Liver (tissue), 9 donors: ENCODE measurements around the gene FBXO3. TPM values are rescaled to one million over a fixed set of nuclear protein-coding genes. Genes with fewer than 3 reads are reported as not detected.

Experiments
- DNase-seq: peaks from one replicate; pipeline ENCODE4 v3.0.0-alpha.2; 2017; ENCODE audit warnings: low spot score
- H3K27ac ChIP-seq, 2 donors: one replicate each; pipeline ENCODE4 v1.7.0; 2013; ENCODE audit warnings: inconsistent platforms in 2 of 2, low read length in 2 of 2, control low read depth in 1 of 2, low read depth in 1 of 2, mild to moderate bottlenecking in 1 of 2
- H3K27me3 ChIP-seq, 4 donors: one replicate each; pipeline versions ENCODE4 v1.6.1 to v1.7.0; 2013; ENCODE audit warnings: low read length in 3 of 4, inconsistent platforms in 1 of 4, mild to moderate bottlenecking in 1 of 4, moderate library complexity in 1 of 4; ENCODE audit not compliant: control insufficient read depth in 4 of 4, insufficient read depth in 4 of 4
- H3K36me3 ChIP-seq, 4 donors: one replicate each; pipeline versions ENCODE4 v1.6.1 to v1.7.0; 2013; ENCODE audit warnings: low read length in 3 of 4, mild to moderate bottlenecking in 3 of 4, low read depth in 1 of 4, moderate library complexity in 1 of 4; ENCODE audit not compliant: control insufficient read depth in 4 of 4, insufficient read depth in 3 of 4
- H3K4me1 ChIP-seq, 4 donors: one replicate each; pipeline versions ENCODE4 v1.6.1 to v1.7.0; 2013; ENCODE audit warnings: low read length in 3 of 4, mild to moderate bottlenecking in 3 of 4, moderate library complexity in 1 of 4; ENCODE audit not compliant: control insufficient read depth in 4 of 4, insufficient read depth in 4 of 4
- H3K4me3 ChIP-seq, 3 donors: one replicate each; pipeline versions ENCODE4 v1.6.1 to v1.7.0; 2013; ENCODE audit warnings: low read length in 3 of 3, control low read depth in 1 of 3, low read depth in 1 of 3, mild to moderate bottlenecking in 1 of 3
- H3K9ac ChIP-seq, 2 donors: one replicate each; pipeline ENCODE4 v1.7.0; 2013; ENCODE audit warnings: low read length in 2 of 2, mild to moderate bottlenecking in 2 of 2, moderate library complexity in 2 of 2, control low read depth in 1 of 2, low read depth in 1 of 2
- H3K9me3 ChIP-seq, 4 donors: one replicate each; pipeline versions ENCODE4 v1.6.1 to v1.7.0; 2013; ENCODE audit warnings: low read length in 3 of 4; ENCODE audit not compliant: control insufficient read depth in 4 of 4
- EGR1 ChIP-seq, 2 donors: IDR thresholded peaks; 2 replicates each; pipeline ENCODE4 v1.6.1; 2016 to 2018; ENCODE audit warnings: antibody characterized with exemption in 2 of 2, low read depth in 2 of 2
- FOXA1 ChIP-seq: IDR thresholded peaks from 2 replicates; pipeline ENCODE4 v1.6.1; 2016; ENCODE audit warnings: antibody characterized with exemption
- FOXA2 ChIP-seq: IDR thresholded peaks from 2 replicates; pipeline ENCODE4 v1.6.1; 2016; ENCODE audit warnings: antibody characterized with exemption
- GABPA ChIP-seq, 2 donors: IDR thresholded peaks in 1 of 2; conservative IDR thresholded peaks in 1 of 2; 2 replicates each; pipeline ENCODE4 v1.6.1; 2016; ENCODE audit warnings: antibody characterized with exemption in 2 of 2, mild to moderate bottlenecking in 1 of 2, moderate library complexity in 1 of 2
- HNF4A ChIP-seq, 2 donors: conservative IDR thresholded peaks; 2 replicates each; pipeline ENCODE4 v1.6.1; 2016; ENCODE audit warnings: antibody characterized with exemption in 2 of 2, mild to moderate bottlenecking in 2 of 2
- HNF4G ChIP-seq: IDR thresholded peaks from 2 replicates; pipeline ENCODE4 v1.6.1; 2016; ENCODE audit warnings: antibody characterized with exemption
- JUND ChIP-seq, 2 donors: IDR thresholded peaks; 2 replicates each; pipeline ENCODE4 v1.6.1; 2016; ENCODE audit warnings: antibody characterized with exemption in 2 of 2
- NR2F2 ChIP-seq: IDR thresholded peaks from 2 replicates; pipeline ENCODE4 v1.6.1; 2016; ENCODE audit warnings: antibody characterized with exemption
- RAD21 ChIP-seq, 2 donors: IDR thresholded peaks; 2 replicates each; pipeline ENCODE4 v1.6.1; 2016; ENCODE audit warnings: antibody characterized with exemption in 2 of 2, mild to moderate bottlenecking in 2 of 2
- RXRA ChIP-seq, 2 donors: IDR thresholded peaks; 2 replicates each; pipeline ENCODE4 v1.6.1; 2017 to 2018; ENCODE audit warnings: antibody characterized with exemption in 2 of 2, mild to moderate bottlenecking in 1 of 2
- SP1 ChIP-seq: IDR thresholded peaks from 2 replicates; pipeline ENCODE4 v1.6.1; 2018; ENCODE audit warnings: antibody characterized with exemption, mild to moderate bottlenecking
- TAF1 ChIP-seq: conservative IDR thresholded peaks from 2 replicates; pipeline ENCODE4 v1.6.1; 2016; ENCODE audit warnings: antibody characterized with exemption, mild to moderate bottlenecking
- YY1 ChIP-seq: IDR thresholded peaks from 2 replicates; pipeline ENCODE4 v1.6.1; 2016; ENCODE audit warnings: antibody characterized with exemption, mild to moderate bottlenecking
- ZBTB33 ChIP-seq: IDR thresholded peaks from 2 replicates; pipeline ENCODE4 v1.6.1; 2016; ENCODE audit warnings: antibody characterized with exemption
- WGBS: extraction: QIAGEN DNeasy Blood & Tissue Kit; methylation state at CpG from one replicate; pipeline ENCODE4 v1.1.7; 2013; 5-methylcytosine and 5-hydroxymethylcytosine counted together
- polyA plus RNA-seq, 2 donors: library from polyadenylated mRNA; stranded (reverse) in 1 of 2; unstranded in 1 of 2; fragments of 200-250 nt in 1 of 2; fragments of >200 nt in 1 of 2; fragmentation: Nextera tagmentation in 1 of 2; extraction: Ambion mirVana in 1 of 2; gene quantifications; one replicate each; pipeline versions ENCODE4 v1.2.1 to v1.2.3, GENCODE V29; 2013 to 2015
- total RNA-seq, 2 donors: library from RNA; depleted of rRNA; stranded (reverse); fragments of >200 nt; gene quantifications; one replicate each; pipeline ENCODE4 v1.2.3, GENCODE V29; 2014
- TF ChIP-seq, protein P1 (sequence below): fragments of 150-350 bp; IDR thresholded peaks from 2 replicates; pipeline ENCODE4 v1.5.1; 2017; ENCODE audit warnings: improper control_type of control experiment, low read depth, low read length; ENCODE audit not compliant: missing input control
- TF ChIP-seq, protein P2 (sequence below): IDR thresholded peaks from 2 replicates; pipeline ENCODE4 v1.6.1; 2016; ENCODE audit warnings: antibody characterized with exemption
- TF ChIP-seq, protein P3 (sequence below): IDR thresholded peaks from 2 replicates; pipeline ENCODE4 v1.6.1; 2016; ENCODE audit warnings: antibody characterized with exemption
- donor health status: healthy.
- donor health status: healthy.
- donor health status: healthy.
- donor health status: healthy.
- donor health status: healthy.

FBXO3 gene
- total and polyA plus RNA-seq, 4 donors, result 12.2 to 36.4 (median 18.8) TPM

DNA sequence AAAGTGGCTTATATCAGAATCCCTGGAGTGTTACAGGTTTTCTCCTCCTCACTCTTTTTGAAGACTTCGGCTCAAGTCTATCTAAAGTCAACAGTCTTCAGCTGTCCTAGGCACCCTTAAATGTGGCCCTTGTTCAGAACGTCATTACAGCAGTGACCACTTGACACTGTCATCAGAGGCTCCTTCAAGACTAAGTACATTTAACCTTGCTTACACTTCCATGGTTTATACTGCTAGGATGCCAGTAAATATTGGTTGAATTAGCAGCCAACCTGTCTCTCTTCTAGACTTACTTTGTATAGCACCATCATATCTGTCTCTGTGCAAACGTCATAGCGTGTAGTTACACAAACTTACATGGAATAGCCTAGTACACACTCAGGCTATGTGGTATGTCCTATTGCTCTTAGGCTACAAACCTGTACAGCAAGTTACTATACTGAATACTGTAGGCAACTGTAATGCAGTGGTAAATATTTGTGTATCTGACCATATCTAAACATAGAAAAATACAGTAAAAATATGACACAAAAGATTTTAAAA, 60.4 kb downstream of the FBXO3 start (continued):
- TF ChIP-seq, protein P1, sequence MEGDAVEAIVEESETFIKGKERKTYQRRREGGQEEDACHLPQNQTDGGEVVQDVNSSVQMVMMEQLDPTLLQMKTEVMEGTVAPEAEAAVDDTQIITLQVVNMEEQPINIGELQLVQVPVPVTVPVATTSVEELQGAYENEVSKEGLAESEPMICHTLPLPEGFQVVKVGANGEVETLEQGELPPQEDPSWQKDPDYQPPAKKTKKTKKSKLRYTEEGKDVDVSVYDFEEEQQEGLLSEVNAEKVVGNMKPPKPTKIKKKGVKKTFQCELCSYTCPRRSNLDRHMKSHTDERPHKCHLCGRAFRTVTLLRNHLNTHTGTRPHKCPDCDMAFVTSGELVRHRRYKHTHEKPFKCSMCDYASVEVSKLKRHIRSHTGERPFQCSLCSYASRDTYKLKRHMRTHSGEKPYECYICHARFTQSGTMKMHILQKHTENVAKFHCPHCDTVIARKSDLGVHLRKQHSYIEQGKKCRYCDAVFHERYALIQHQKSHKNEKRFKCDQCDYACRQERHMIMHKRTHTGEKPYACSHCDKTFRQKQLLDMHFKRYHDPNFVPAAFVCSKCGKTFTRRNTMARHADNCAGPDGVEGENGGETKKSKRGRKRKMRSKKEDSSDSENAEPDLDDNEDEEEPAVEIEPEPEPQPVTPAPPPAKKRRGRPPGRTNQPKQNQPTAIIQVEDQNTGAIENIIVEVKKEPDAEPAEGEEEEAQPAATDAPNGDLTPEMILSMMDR, result no peak
- TF ChIP-seq YY1, result no peak
- no peak for TF ChIP-seq ZBTB33

GRCh38 chr11:33713151-33713855, 61.0 kb downstream of the FBXO3 start:
- TF ChIP-seq, protein P1, result no peak
- TF ChIP-seq JUND (IDR thresholded peaks at IDR 0.05) (peak in 1 of 2 donors; percentile 22), YY1 (peak; percentile 18), HNF4A (conservative IDR thresholded peaks at IDR 0.05) (peak; percentile 31 to 73)
- no peak for DNase-seq
- Histone ChIP-seq H3K4me3 (no peak overlapping the region), H3K36me3 (peaks cover 9 to 35% (median 32%) of the 10 kb centered on the region in 4 donors), H3K4me1 (peaks cover 4 to 11% (median 5%) of the 10 kb centered on the region in 4 donors), H3K9me3 (no peaks in the 10 kb centered on the region), H3K9ac (no peak overlapping the region), H3K27me3 (no peaks in the 10 kb centered on the region), H3K27ac (peak overlapping the region in 1 of 2 donors; percentile 19)
- 46% methylated on average over 5 of the region's 5 CpGs for WGBS

DNA sequence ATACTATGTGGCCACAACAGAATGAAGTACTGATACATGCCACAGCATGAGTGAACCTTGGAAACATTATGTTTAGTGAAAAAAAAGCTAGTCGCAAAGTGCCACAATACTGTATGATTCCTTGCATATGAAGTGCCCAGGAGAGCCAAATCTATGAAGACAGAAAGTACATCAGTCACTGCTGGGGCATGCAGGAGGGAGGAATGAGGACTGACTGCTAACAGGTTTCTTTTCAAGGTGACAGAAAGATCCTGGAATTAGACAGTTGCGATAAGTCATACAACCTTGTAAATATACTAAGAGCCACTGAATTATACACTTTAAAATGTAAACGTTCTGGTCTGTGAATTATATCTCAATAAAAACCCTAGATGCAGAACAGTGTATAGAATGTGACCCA, 61.9 kb downstream of the FBXO3 start:
- peaks cover 5 to 11% (median 5%) of the 10 kb centered on the region in 4 donors for H3K4me1 ChIP-seq
- no peaks in the 10 kb centered on the region for H3K27me3 ChIP-seq
- H3K36me3 ChIP-seq, result peaks cover 9 to 35% (median 31%) of the 10 kb centered on the region in 4 donors
- DNase-seq, result no peak
- H3K9ac ChIP-seq, result no peak overlapping the region
- no peak overlapping the region for H3K27ac ChIP-seq
- H3K4me3 ChIP-seq, result no peak overlapping the region
- H3K9me3 ChIP-seq, result no peaks in the 10 kb centered on the region
- TF ChIP-seq YY1, result no peak
- TF ChIP-seq TAF1, result no peak
- no peak for TF ChIP-seq SP1
- no peak for TF ChIP-seq NR2F2
- no peak for TF ChIP-seq GABPA (IDR thresholded peaks at IDR 0.05 in 1 of 2, conservative IDR thresholded peaks at IDR 0.05 in 1 of 2)
- TF ChIP-seq, protein P2, sequence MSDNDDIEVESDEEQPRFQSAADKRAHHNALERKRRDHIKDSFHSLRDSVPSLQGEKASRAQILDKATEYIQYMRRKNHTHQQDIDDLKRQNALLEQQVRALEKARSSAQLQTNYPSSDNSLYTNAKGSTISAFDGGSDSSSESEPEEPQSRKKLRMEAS, result no peak
- no peak for TF ChIP-seq ZBTB33
- TF ChIP-seq, protein P1, result no peak
- TF ChIP-seq EGR1 (IDR thresholded peaks at IDR 0.05; ENCODE audit: low read depth in 2 of 2), result no peak
- no peak for TF ChIP-seq RXRA (IDR thresholded peaks at IDR 0.05)
- TF ChIP-seq HNF4A (conservative IDR thresholded peaks at IDR 0.05), result no peak
- TF ChIP-seq FOXA2, result no peak
- no peak for TF ChIP-seq HNF4G
- no peak for TF ChIP-seq JUND (IDR thresholded peaks at IDR 0.05)
- TF ChIP-seq RAD21 (IDR thresholded peaks at IDR 0.05), result no peak
- no peak for TF ChIP-seq FOXA1
- TF ChIP-seq, protein P3, sequence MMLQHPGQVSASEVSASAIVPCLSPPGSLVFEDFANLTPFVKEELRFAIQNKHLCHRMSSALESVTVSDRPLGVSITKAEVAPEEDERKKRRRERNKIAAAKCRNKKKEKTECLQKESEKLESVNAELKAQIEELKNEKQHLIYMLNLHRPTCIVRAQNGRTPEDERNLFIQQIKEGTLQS, result no peak
- 89% methylated on average over 3 of the region's 3 CpGs for WGBS
